ENCODE data around the gene MYL6B.

The MYL6B gene

GRCh38 chr12:56197921-56198635 is 45.7 kb downstream of the MYL6B start:
- Histone ChIP-seq H3K4me1 (ENCODE audit: control insufficient read depth in 1 of 2, insufficient read depth in 1 of 2, low read depth in 1 of 2, low read length in 1 of 2) (no peaks in the 10 kb centered on the region), H3K27ac (no peak overlapping the region), H3K27me3 (no peaks in the 10 kb centered on the region), H3K4me3 (ENCODE audit: low read depth in 1 of 2, low read length in 1 of 2) (no peak overlapping the region), H3K9me3 (no peaks in the 10 kb centered on the region), H3K36me3 (no peaks in the 10 kb centered on the region)
- no peak for TF ChIP-seq CTCF (IDR thresholded peaks at IDR 0.05)

DNA sequence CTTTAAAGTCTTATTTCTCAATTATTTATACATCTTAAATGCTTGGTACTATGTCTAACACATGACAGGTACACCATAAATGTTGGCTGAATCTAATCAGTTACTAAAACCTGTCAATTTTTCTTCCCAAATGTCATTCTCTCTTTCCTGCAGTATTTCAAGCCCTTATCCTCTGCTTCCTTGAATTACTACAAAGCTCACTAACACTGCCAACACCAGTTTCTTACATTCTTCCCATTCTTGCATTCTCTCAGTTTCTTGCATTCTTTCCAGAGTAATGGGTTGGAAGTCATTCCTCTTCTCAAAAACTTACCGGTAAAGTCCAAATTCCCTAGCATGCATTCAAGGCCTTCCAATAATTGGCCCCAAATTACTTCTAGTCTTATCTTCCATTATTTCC is 46.4 kb downstream of the MYL6B start:
- Histone ChIP-seq H3K4me3 (ENCODE audit: low read depth in 1 of 2, low read length in 1 of 2) (no peak overlapping the region), H3K27me3 (no peaks in the 10 kb centered on the region), H3K9me3 (no peaks in the 10 kb centered on the region), H3K36me3 (peaks cover 1% of the 10 kb centered on the region), H3K4me1 (ENCODE audit: control insufficient read depth in 1 of 2, insufficient read depth in 1 of 2, low read depth in 1 of 2, low read length in 1 of 2) (no peaks in the 10 kb centered on the region), H3K27ac (no peak overlapping the region)
- no peak for TF ChIP-seq CTCF (IDR thresholded peaks at IDR 0.05)

DNA sequence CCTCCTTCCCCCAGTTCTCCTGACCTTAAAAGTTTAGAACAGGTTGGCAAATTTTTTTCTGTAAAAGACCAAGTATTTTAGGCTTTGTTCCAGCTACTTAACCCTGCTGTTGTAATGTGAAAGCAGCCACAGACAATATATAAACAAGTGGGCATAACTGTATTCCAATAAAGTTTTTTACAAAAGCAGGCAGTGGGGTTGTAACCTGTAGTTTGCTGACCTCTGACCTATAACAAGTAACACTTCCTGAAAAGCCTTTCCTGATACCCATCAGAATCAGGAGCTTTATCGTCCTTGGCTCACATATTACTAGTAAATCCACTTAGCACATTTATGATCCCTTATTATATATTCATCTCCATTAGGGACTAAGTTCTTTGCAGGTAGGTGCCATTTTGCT is 50.0 kb downstream of the MYL6B start:
- no peaks in the 10 kb centered on the region for H3K4me1 ChIP-seq (ENCODE audit: control insufficient read depth in 1 of 2, insufficient read depth in 1 of 2, low read depth in 1 of 2, low read length in 1 of 2)
- H3K9me3 ChIP-seq: no peaks in the 10 kb centered on the region
- peaks cover 34% of the 10 kb centered on the region for H3K36me3 ChIP-seq
- TF ChIP-seq CTCF (IDR thresholded peaks at IDR 0.05): no peak
- H3K27me3 ChIP-seq: no peaks in the 10 kb centered on the region
- no peak overlapping the region for H3K4me3 ChIP-seq (ENCODE audit: low read depth in 1 of 2, low read length in 1 of 2)
- H3K27ac ChIP-seq: peak overlapping the region; percentile 27

GRCh38 chr12:56202838-56203237 is 50.5 kb downstream of the MYL6B start:
- H3K27ac ChIP-seq: peak overlapping the region; percentile 27
- H3K4me1 ChIP-seq (ENCODE audit: control insufficient read depth in 1 of 2, insufficient read depth in 1 of 2, low read depth in 1 of 2, low read length in 1 of 2): no peaks in the 10 kb centered on the region
- no peak for TF ChIP-seq CTCF (IDR thresholded peaks at IDR 0.05)

DNA sequence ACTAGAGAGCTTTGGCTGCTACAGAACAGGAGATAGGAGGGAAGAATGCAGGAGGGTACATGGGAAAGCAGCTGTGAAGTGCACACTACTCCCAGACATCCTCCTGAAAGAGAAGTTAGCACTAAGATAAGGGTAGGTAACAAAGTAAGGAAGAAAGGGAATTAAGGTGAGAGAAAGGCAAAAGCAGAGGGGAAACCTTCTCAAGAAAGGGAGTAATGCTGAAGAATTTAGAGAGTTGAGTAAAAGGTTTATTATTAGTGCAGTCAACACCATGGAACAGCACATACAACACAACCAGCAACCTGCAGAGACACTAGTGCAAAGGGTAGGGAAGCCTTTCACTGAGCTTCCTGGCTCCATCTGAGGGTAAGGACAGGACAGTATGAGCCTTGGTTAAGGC is 51.9 kb downstream of the MYL6B start:
- Histone ChIP-seq H3K4me1 (ENCODE audit: control insufficient read depth in 1 of 2, insufficient read depth in 1 of 2, low read depth in 1 of 2, low read length in 1 of 2) (no peaks in the 10 kb centered on the region), H3K27me3 (no peaks in the 10 kb centered on the region), H3K36me3 (peaks cover 54% of the 10 kb centered on the region), H3K9me3 (no peaks in the 10 kb centered on the region), H3K27ac (no peak overlapping the region), H3K4me3 (ENCODE audit: low read depth in 1 of 2, low read length in 1 of 2) (no peak overlapping the region)
- no peak for TF ChIP-seq CTCF (IDR thresholded peaks at IDR 0.05)

More at GRCh38 chr12:56202838-56203237, 50.5 kb downstream of the MYL6B start:
- H3K36me3 ChIP-seq: peaks cover 39% of the 10 kb centered on the region
- H3K9me3 ChIP-seq: no peaks in the 10 kb centered on the region
- no peaks in the 10 kb centered on the region for H3K27me3 ChIP-seq
- no peak overlapping the region for H3K4me3 ChIP-seq (ENCODE audit: low read depth in 1 of 2, low read length in 1 of 2)

Measured in neutrophil (primary cell).